Caco-2 (cell line): ENCODE measurements around the gene AANAT. TPM values are rescaled to one million over a fixed set of nuclear protein-coding genes. Genes with fewer than 3 reads are reported as not detected.

Source experiments
- total RNA-seq: library from RNA; stranded (reverse); gene quantifications from 2 replicates; pipeline ENCODE4 v1.2.3, GENCODE V29; 2022

The AANAT gene
- total RNA-seq, 1 experiment from 2014 or later = not detected

Other genes starting within 250 kb of the AANAT start
- gene RNF157, start 227.1 kb upstream of the AANAT start, total RNA-seq = 25.9 and 29.3 TPM in 2 replicates
- 50.0 and 51.6 TPM in 2 replicates for gene UBALD2, start 202.3 kb upstream of the AANAT start, total RNA-seq
- 1.1 and 1.5 TPM in 2 replicates for gene QRICH2, start 159.3 kb upstream of the AANAT start, total RNA-seq
- 81.3 and 87.6 TPM in 2 replicates for gene PRPSAP1, start 113.7 kb upstream of the AANAT start, total RNA-seq
- 6.7 and 7.7 TPM in 2 replicates for gene SPHK1, start 83.0 kb upstream of the AANAT start, total RNA-seq
- 37.6 and 39.2 TPM in 2 replicates for gene UBE2O, start 14.5 kb upstream of the AANAT start, total RNA-seq
- gene RHBDF2, start 33.8 kb downstream of the AANAT start, total RNA-seq = 33.8 and 37.2 TPM in 2 replicates
- 0.32 and 1.0 TPM in 2 replicates for gene CYGB, start 70.1 kb downstream of the AANAT start, total RNA-seq
- not detected in 2 replicates for gene PRCD, start 72.4 kb downstream of the AANAT start, total RNA-seq
- gene ST6GALNAC2, start 118.3 kb downstream of the AANAT start, total RNA-seq = 0.77 and 2.5 TPM in 2 replicates
- 1.6 and 1.7 TPM in 2 replicates for gene ST6GALNAC1, start 176.2 kb downstream of the AANAT start, total RNA-seq
- 66.8 and 70.2 TPM in 2 replicates for gene MXRA7, start 243.4 kb downstream of the AANAT start, total RNA-seq